Sciatic nerve (tissue), 2 donors: ENCODE results near the gene RBMS3. TPM values are rescaled to one million over a fixed set of nuclear protein-coding genes. Genes with fewer than 3 reads are reported as not detected.

Experiments used
- ATAC-seq: fragments of 200-7000 bp; cut with Tn5 transposase; one replicate; pipeline ENCODE4 v1.9.1; 2020; ENCODE audit warnings: mild to moderate bottlenecking, moderate library complexity
- DNase-seq: peaks from one replicate; pipeline ENCODE4 v3.0.0-alpha.2; 2020; ENCODE audit warnings: low spot score
- intact Hi-C: fragments of 100-400 bp; cut with DNase I; formaldehyde crosslinking; loops from one replicate; pipeline ENCODE4 v1.14.2; 2022
- total RNA-seq: library from RNA; stranded (reverse); fragmentation: NEBNext Ultra II Directional; extraction: Animal tissue kit (Norgen Biotek cat#: 25700); gene quantifications from one replicate; pipeline ENCODE4 v1.2.1, GENCODE V29; 2021
- donor health status: DM: no; HTN: no; CAD: no.
- donor health status: DM: no; HTN: no; CAD: no.

The RBMS3 gene
- total RNA-seq, 1 donor from 2014 or later, result 161 TPM

DNA sequence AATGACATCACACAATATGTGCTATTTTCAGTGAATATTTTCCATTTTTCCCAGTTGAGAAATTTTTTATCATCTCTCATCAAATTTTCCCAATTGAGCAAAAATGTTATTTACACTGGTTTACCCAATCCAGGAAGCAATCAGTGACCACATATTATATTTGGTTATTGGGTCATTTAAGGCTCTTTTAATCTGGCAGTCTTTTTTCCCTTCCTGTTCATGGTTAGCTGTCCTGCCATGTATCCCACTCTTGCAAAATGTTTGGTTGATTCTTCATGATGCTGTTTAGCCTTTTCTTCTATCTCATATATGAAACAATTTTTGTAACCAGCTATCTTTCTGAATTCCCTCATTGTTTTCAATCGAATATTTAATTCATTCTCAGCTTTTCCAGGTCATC, 626.0 kb downstream of the RBMS3 start:
- ATAC-seq, result no peak

DNA sequence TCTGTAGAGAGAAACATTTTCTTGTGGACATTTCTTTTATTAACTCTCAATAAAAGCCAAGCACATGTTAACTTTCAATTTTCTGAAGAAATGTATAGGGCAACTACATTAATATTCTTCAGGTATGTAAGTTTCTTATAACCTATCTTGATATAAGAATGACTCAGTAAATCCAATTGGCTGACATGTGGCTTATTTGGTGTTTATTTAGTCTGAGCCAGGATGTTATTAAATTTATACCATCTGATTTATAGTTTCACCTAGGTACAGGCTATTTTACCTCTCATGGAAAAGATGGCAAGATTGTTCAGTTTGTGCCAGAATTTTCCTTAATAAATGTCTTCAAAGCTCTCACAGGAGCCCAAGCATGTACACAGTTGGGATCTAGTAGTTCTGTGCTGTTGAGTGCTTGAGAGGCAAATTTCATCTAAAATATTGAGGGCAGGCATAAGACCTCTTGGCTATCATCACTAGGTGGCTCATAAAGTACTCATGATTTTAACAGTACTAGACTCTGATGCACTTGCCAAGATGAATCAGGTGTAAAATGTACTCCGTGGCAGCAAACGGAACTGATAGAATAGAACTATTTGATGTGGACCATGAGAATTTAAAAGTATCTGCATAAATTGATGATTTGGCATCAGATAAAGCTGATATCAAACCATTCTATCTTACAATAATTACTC, 631.9 kb downstream of the RBMS3 start:
- no peak for DNase-seq
- no peak for ATAC-seq
- intact Hi-C loops, result no loop called here

More for the DNA sequence above, 626.0 kb downstream of the RBMS3 start:
- no peak for DNase-seq
- intact Hi-C loops, result no loop called here

DNA sequence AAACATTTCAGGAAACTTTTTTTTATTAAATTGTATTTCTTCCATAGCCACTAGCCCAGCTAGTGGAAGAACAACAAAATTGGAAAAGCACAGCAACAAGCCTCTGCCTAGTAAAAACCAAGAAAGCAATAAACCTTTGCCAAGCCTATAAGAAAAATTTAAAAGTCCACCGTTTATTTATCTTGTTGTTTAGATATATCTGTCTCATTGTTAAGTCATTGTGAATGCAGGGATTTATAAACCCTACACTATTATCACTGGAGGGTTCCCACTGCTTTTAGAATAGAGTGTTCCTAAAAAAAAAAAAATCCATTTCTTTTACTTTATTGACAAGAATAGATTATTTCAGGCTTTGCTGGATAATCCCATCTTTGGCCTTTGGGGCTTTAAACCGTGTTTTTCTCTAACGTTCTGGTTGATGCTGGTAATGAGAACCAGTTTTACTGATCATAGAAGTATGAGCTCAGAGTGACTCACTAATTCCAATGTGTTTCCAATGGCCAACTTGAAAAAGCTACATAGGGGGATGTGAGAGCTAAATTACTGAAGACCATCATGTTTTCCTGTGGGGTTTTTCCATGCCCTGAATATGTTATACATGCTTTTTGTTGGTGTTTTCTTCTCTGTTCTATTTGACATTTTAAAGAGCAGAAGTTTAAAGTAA, 634.1 kb downstream of the RBMS3 start:
- DNase-seq, result no peak
- intact Hi-C loops, result no loop called here
- ATAC-seq, result peak; percentile 45

DNA sequence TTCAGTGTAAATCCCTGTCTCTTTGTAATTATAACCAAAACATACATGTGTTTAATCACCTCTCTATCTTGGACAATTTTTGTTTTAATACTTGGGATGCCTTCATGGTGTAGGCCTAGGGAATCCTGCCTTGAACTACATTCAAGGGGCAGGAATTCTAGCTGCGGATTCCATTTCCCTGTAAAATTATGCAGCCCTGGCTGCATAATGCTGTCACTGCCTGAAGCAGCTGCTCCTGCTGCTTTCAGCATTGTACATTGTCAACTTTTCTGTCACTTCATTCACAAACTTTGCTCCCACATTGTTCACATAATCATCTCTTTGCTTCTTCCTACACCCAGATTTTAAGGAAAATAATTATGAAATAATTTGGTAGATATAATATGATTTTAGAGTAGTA, 638.7 kb downstream of the RBMS3 start:
- ATAC-seq (no peak), DNase-seq (no peak)
- intact Hi-C loops, result no loop called here

DNA sequence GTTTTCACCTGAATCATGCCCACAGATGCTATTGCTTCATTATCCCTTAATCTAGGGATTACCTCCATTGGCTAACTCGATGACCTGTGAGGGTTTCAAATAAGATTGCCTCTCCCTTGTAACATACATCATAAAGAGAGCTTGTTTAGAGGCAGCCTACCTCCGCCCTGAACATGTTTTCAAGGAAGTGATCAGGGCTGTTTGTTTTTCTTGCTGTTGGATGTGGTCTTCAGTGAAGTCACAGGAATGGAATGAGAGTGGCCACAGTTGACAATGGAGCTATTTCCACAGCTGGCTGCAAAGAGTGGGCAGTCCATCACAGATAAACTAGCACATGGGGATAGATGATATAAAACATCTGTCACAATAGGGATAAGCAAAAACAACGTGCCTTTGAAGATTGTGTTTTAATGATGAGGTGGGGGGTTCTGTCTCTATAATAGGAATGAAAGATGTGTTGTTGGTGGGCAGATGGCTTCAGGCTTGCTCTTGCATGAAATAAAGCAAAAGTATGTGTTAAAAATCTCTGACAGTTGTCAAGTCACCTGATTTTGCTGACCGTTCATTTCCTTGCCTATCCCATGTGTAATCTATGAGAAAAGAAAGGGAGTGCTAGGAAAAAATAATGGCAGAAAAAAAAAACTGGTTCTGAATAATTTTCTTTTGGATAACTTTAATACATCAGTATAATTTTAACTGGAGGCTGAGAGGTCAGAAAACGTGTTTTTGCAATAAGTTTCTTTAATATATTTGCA, 642.3 kb downstream of the RBMS3 start:
- intact Hi-C loops, result no loop called here
- ATAC-seq (peak; percentile 95), DNase-seq (peak; percentile 54)

DNA sequence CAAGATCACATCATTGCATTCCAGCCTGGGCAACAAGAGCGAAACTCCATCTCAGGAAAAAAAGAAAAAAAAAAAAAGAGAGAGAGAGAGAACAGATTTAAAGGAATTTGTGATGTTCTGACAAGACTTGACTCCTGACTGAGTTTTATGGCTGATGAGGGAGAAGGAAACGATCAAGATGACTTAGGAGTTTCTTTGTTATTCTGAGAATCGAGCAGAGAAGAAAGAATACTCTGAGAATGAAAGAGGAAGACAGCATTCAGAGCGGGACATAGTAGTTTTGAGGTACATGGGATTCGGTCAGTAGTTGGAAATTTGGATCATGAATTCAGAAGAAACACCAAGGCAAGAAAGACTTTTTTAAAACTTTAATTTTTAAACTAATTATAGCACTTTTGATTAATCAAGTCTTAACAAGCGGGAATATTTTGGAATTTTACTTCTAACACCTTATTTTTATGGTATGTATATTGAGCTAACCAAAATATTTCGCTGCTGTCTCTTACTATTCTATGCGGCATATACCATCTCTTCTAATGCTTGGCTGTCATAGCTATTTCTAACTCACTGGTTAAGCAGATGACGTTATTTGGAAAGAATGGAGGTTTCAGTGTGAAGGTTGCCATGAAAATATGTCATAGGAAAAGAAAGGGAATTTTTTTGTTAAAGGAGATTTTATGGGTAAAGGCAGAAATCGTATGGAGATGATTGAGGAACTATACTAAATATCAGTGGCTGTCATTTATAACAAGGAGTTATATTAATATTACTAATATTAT, 644.1 kb downstream of the RBMS3 start:
- ATAC-seq (no peak), DNase-seq (no peak)
- intact Hi-C loops, result no loop called here

DNA sequence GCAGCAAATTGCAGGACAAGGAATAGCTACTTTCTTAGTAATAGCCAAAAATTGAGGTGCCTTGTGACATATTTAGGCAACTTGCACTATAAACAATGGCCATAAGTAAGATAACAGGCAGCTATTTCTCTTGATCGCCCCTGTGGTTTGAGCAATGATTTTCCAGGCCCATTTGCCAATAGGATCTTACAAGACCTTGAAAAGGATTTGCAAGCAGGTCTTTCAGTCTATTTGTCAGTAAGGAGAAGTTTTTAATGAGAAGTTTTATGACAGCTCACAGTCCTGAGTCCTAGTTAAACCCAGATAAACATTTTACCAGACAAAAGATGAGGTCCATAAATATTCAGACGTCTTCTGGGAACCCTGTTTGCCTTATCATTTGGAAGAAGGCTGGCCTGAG, 645.5 kb downstream of the RBMS3 start:
- no peak for DNase-seq
- intact Hi-C loops, result no loop called here
- no peak for ATAC-seq

DNA sequence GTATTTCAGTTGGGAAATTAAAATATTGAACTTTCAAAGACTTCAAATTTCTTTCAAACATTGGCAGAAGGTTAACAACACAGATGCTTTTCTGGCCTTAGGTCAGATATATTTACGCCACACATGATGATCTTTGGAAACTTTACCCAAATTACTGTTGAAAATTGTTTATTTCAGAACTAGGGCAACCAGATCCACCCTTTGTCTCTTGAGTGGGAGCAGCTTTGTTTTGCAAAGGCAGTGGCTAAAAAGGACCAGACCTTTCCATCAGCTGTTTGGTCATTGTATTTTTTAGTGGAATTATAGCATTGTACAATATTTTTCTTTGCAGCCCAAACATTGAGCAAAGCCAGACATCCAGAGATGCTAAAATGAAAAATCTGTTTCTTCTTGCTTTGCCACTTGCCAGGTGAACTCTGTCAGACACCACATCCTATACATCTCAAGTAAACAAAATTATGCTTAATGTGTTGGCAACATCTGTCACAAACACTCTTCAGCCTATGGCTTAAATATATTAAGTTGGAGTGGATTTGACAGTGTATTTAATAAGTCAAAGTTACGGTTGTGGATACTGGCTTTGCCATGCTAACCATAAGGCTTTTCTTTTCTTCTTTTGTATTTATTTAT, 651.9 kb downstream of the RBMS3 start:
- ATAC-seq (peak; percentile 87), DNase-seq (no peak)
- intact Hi-C loops, result no loop called here

DNA sequence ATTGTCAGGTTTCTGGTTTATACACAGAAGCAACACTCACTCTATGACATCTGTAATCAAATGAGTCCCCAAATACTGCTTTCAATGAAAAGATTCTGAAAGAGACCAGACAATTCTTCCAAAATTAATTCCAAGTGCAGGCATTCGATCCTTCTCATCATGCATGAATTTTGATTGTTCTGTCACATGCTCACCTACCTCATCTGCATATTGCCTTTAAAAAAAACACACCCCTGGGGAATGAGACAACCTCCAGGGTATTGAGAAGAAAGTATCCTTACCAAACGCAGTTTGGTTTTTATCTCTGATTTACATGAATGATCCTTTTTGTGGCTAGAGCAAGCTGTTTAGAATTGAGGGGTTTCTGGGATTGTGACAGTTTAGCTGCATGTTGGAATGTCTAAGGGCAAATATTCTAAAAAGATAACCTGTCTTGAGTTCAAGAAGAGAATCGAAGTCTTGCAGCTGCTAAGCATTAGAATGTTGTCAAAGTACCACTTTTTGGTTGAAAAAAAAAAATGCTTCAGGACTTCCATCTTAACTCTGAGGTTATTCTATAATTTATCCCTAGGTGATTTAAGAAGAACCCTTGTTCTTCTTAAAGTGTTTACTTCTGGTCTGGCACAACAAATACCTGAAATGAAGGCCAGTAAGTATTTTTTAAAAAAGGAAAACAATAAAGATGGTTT, 653.1 kb downstream of the RBMS3 start:
- no peak for ATAC-seq
- no peak for DNase-seq
- intact Hi-C loops, result no loop called here

DNA sequence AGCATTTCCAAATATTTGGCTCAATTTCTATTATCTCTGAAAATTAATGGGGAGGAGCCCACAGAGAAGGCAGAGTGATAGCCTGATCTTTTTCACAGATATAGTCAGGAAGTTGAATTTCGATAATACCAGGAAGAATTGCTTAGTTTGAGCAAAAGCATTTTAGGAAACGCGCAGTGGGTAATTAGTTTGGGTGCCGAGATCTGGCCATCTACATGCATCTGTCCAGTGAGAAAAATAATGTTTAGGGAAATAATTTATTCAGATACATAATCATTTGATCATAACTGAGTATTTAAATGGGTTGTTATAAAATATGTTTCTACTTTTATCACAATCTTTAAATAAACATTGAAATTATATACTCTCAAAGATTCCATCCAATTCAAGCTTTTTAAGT, 653.9 kb downstream of the RBMS3 start:
- no peak for ATAC-seq
- intact Hi-C loops, result no loop called here
- no peak for DNase-seq

DNA sequence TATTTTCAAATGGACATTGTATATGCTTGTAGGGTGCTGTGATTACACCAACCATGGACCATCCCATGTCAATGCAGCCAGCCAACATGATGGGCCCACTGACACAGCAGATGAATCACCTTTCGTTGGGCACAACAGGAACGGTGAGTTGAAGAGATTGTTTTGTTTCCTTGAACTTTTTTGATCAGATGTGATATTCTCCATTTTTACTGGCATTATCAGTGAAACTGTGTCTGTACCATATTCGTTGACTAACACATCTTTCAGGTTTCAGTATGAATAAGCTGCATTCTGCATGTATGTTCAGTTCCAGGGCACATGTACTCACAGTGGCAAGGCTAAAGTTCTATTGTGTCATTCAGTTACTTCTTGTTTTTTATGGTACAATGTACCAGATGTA, 655.2 kb downstream of the RBMS3 start:
- no peak for DNase-seq
- intact Hi-C loops, result no loop called here
- ATAC-seq, result no peak

DNA sequence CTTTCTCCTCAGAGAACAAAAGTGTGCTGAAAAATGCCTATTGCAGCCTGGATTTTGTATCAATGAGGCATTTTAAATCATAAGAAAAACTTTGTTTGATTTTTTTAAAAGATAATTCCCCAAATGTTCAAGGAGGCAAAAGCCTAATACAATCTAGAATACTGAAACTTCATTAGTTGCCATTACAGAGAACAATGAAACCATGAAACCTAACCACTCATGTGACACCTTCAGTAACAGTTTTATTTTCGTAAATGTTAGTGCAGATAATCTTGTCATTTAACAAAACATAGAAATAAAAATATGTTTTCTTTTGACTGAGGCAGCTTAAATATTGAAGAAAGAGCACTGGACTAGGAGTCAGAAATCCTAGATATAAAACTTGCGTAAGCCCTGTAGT, 655.9 kb downstream of the RBMS3 start:
- intact Hi-C loops, result no loop called here
- DNase-seq (no peak), ATAC-seq (no peak)

DNA sequence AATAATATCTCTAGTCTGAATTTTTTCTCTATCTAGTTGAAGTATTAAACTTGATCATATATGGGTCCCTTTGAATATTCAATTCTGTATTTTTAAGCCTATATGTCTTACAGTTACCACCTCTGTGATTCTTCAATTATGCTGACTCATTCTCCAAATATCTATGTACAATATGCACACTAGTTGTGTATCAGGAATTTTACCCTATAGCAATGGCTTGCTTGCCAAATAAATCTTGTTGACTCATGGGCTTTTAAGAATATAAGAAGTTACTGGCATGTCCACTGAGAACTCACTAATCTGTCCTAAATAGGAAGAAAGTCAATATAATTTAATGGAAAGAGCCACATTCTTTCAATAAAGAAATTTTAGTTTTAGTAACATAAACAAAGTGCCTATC, 656.3 kb downstream of the RBMS3 start:
- ATAC-seq (no peak), DNase-seq (no peak)
- intact Hi-C loops, result no loop called here

DNA sequence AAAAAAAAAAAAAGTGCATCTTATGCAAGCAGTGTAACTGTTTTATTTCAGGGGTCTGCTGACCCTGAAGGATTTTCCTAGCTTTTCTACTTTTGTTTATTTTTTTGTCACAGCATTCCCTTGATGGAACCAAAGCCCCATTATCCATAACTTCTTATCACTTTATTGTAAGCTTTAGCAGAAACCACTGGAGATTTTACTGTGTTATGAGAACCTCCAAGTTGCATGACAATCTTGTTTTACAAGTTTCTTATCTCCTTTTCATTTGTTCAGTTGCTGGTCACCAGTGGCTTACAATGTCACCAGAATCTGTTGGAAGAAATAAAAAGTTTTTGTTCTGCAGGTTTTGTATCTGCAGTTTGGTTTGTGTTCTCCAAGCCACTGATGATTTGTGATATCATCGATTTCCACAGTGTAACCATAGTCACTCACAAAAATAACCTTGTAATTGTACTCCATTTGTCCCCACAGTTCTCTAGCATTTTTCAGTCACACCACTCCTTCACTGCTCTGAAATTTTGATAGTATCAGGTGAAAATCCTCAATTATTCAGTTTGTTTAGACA, 660.0 kb downstream of the RBMS3 start:
- intact Hi-C loops, result no loop called here
- DNase-seq, result no peak
- no peak for ATAC-seq

DNA sequence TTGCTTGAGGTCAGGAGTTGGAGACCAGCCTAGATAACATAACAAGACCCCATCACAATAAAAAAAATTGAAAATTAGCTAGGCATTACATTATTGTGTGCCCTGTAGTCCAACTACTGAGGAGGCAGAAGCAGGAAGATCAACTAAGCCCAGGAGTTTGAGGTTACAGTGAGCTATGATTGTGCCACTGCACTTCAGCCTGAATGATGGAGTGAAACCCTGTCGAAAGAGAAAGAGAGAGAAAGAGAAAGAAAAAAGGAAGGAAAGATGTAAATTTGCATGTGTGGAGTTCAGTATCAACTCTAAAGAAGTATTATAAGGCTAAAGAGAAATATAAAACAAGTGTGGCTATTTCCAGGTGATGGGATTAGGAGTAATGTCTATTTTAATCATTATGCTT, 661.4 kb downstream of the RBMS3 start:
- ATAC-seq (no peak), DNase-seq (no peak)
- intact Hi-C loops, result no loop called here

DNA sequence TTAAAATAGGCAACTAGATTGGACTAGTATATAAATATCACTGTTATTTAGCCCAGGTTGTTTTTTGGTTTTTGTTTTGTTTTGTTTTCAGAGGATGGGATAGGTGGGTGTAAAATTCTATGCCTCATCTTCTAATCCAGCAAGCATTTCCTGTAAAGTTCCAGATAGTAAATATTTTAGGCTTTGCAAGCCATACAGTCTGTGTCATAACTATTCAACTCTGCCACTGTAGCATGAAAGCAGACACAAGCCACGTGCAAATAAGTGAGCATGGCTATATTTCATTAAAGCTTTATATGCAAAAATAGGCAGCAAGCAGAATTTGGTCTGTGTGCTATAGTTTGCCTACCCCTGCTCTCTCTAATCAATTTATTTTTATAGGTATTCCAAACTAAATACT, 668.3 kb downstream of the RBMS3 start:
- ATAC-seq (no peak), DNase-seq (no peak)
- intact Hi-C loops, result no loop called here

DNA sequence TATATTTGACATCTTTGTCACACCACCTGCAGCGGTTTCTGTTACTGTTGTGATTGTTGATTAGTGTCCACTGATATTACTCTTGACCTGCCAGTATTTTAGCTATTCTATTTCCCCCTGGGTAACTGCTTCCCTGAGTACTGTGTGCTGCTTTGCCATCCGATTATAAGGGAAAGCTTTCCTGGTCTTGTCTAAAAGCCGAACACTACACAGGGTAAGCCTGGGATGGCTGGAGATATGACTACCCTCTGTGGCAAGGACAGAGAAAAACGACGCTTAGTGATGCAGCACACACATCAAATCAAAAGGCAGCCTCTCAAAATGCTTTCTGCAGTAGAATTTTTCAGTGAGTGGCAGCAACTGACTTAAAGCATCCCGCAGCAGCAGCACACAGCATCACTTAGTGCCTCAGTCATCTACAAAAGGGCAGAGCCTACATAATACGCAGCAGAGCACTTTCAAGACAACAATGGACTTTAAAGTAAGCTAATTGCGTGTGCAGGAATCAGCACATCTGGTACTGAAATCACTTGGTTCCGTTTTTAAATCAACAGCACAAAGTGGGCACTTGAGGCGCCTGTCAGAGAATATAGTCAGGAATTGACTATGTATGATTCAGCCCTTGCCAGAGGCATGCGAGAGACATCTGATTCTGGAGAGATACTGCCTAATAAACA, 669.2 kb downstream of the RBMS3 start:
- intact Hi-C loops, result no loop called here
- ATAC-seq (no peak), DNase-seq (no peak)

DNA sequence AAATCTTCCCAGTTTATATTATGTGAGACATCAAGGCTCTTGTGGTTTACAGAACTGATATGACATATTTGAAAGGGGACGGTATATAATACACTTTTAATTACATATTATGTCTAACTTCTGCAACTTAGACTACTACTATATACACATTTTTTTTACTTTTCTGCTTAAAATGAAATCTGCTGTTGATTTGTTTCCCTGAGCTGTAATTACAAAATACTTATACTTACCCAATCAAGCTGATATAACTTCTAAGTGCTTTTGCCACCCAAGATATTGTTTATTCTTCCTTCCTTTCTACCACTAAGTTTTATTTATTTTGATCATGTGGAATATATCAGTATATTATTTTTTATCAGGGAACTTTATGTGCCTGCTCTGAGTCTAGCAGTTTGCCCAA, 671.6 kb downstream of the RBMS3 start:
- intact Hi-C loops, result no loop called here
- no peak for ATAC-seq

More for the DNA sequence above, 671.6 kb downstream of the RBMS3 start:
- DNase-seq, result no peak
